Measurements from ENCODE around the gene MCAM.
A peak's percentile ranks its signal among the peaks of the same experiment; 100 is the strongest.

MCAM gene

GRCh38 chr11:119344291-119345010 is 27.5 kb upstream of the MCAM start:
- no peak for DNase-seq

GRCh38 chr11:119343726-119344125 is 26.8 kb upstream of the MCAM start:
- DNase-seq: no peak

- no peak for DNase-seq
These were observed 25.6 kb upstream of the MCAM start for GRCh38 chr11:119342362-119343130.

- no peak for DNase-seq
These were observed 25.0 kb upstream of the MCAM start for GRCh38 chr11:119342023-119342300.

- DNase-seq: no peak
These were observed 24.5 kb upstream of the MCAM start for GRCh38 chr11:119341222-119342022.

GRCh38 chr11:119340335-119341221 is 23.6 kb upstream of the MCAM start, which contains the start of gene C1QTNF5:
TSS of gene C1QTNF5 (minus strand) at chr11:119340883. CDS start at chr11:119340397, 486 bp downstream.
- DNase-seq: no peak

GRCh38 chr11:119339589-119340334 is 22.8 kb upstream of the MCAM start:
- DNase-seq: peak; percentile 25

GRCh38 chr11:119338965-119339588 is 22.1 kb upstream of the MCAM start:
- no peak for DNase-seq

- DNase-seq: peak; percentile 84
These were observed 21.5 kb upstream of the MCAM start for GRCh38 chr11:119338318-119338890.

GRCh38 chr11:119337581-119338317 is 20.8 kb upstream of the MCAM start:
- DNase-seq: peak; percentile 74

- DNase-seq: no peak
These were observed 20.0 kb upstream of the MCAM start for GRCh38 chr11:119336744-119337469.

GRCh38 chr11:119335655-119336543 is 19.0 kb upstream of the MCAM start:
- DNase-seq: no peak

- no peak for DNase-seq
These were observed 18.2 kb upstream of the MCAM start for GRCh38 chr11:119335091-119335654.

GRCh38 chr11:119334174-119334930 is 17.4 kb upstream of the MCAM start, which contains the start of gene RNF26:
TSS of gene RNF26 (plus strand) at chr11:119334527. CDS start at chr11:119335123, 596 bp downstream.
- peak; percentile 98 for DNase-seq

- peak; percentile 80 for DNase-seq
These were observed 15.3 kb upstream of the MCAM start for GRCh38 chr11:119332111-119332765.

- DNase-seq: no peak
These were observed 13.3 kb upstream of the MCAM start for GRCh38 chr11:119330237-119330636.

- DNase-seq: no peak
These were observed 12.4 kb upstream of the MCAM start for GRCh38 chr11:119329320-119329719.

All from NCI-H82 (cell line).